GM19328 (cell line): Measurements from ENCODE around the gene FANCB.
A peak's percentile ranks its signal among the peaks of the same experiment; 100 is the strongest.

Experiments
- ATAC-seq: cut with Tn5 transposase; IDR thresholded peaks from one replicate; pipeline ENCODE4 v1.9.1; 2021; ENCODE audit warnings: mild to moderate bottlenecking, moderate library complexity; ENCODE audit not compliant: unreplicated experiment

The FANCB gene

DNA sequence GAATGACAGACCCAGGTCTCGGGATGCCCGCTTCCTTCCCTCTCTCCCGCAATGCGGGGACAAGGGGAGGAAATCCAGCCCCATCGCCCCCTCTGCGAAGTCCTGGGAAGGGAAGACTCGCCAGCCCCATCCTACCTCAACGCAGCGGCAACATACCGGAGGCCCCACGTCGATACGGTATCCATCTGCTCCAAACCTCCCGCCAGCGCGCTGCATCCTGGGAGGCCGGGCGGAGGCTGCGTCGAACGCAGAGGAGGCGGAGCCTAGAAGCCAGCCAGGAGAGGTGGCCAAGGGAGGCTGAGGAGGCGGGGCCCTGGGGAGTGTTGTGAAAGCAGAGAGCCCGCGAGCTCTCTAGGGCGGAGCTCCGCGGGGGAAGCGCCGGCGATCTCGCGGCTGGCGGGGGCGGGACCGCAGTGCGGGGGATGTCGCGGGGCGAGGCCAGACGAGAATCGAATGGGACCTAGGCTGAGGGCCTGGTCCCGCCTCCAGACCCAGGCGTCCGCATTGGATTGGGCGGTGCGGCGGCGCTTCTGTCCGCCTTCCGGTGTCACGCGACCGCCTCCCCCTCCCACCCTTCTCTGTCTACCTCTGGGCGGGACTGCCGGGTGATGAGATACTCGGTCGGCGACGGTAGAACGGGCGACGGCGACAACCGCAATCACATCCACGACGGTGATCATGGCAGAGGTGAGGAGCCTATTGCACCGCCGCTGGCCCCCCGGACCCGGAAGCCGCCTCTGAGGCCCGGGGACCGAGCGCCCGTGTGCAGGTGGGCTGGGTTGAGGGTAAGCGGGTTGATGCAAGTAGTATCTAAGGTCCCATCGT is at the start of gene FANCB, which contains the start of gene MOSPD2:
TSS of gene FANCB (minus strand) at position 219 of the 825 bp plus-strand sequence. CDS start 7,559 bp downstream, outside the sequence.
TSS of gene MOSPD2 (plus strand) at position 571 of the 825 bp plus-strand sequence. CDS start at position 679, 108 bp downstream.
- peak; percentile 96 for ATAC-seq

DNA sequence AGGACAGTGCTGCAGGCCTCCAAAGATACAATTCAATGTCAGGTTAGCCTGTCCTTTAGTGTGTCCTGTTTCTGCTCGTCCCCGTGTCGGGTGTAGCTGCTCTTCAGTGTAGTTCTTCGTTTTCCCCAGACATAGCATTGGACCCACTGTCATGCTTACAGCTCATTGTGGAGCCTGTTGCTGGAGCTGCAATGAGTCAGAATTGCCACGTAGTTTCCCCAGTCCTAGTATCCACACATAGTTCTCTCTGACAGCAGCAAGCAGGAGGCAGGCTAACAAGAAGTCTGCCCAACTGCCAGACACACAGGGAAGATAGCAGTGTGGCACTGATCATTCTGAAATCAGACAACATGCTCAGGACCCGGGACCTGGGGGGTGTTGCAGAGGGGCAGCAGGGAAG is 49.6 kb upstream of the FANCB start:
- no peak for ATAC-seq

DNA sequence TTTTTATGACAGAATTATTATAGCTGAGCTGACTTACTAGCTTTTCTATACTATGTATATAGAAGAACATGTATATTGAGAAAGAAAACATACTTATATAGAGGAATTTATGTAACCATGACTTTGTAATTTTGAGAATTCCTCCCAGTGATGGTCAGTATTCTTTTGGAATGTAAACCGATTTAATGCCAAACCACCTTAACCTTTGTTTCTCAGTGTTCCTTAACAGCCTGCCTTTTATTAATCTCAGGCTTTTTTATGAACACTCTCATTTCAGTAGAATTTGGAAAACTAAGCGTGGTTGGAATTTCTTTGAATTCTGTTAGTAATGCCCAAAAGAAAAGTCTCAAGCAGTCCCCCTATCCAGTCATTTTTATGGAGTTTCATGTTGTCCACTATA is 47.3 kb upstream of the FANCB start:
- ATAC-seq, result no peak

DNA sequence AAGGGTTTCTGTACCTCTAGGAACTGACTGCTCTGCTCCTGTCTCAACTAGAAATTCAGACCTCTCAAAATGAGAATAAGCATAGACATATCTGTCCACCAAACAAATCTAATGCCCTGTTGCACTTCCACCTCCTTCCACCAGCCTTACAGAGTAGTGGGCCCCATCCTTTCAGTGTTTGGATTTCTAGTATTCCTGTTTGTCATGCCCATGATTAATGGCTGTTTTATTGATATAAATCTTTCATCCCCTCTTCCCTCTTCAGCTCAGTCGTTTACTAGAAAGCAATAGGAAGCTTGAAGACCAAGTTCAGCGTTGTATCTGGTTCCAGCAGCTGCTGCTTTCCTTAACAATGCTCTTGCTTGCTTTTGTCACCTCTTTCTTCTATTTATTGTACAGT is 46.5 kb upstream of the FANCB start:
- no peak for ATAC-seq

DNA sequence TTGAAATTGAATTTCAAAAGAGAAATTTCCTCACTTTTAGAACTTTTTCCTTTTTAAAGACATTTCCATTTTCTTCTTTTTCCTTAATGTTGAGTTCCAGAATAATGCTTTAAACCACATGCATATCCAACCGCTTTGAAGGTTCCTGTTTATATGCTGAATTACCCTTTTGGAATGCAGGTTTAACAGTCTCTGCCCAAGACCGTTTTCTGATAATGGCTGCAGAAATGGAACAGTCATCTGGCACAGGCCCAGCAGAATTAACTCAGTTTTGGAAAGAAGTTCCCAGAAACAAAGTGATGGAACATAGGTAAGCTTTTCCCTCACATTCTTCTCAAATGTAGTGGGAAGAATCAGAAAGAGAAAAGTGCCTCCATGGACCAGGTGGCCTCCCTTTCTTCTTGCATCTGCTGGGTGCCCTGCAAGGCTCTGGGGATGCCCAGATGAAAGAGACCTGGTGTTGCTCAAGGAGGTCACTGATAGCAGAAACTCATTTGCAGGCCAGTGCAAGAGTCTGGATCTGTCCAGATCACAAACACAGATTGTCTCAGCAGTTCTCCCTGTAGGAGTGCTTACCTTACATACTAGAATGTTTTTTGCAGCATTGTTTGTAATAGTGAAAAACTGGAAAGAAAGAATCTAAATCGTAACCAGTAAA is 43.3 kb upstream of the FANCB start:
- no peak for ATAC-seq

DNA sequence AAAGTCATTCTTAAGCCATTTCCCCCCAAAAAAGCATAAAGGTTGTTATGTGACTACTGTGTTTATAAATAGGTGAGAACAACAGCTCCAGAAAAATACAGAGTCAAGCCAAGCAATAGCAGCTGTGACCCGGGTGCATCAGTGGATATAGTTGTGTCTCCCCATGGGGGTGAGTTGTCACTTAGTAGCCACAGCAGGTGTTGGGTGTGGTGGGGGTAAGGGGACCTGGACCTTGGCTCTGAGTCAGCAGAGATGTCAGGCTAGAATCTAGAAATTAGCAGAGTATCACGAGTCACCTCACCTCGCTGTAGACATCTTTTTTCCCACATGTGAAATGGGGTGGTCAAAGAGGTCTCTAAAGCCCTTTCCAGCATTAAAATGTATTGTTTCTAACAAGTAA is 42.7 kb upstream of the FANCB start:
- ATAC-seq, result no peak

DNA sequence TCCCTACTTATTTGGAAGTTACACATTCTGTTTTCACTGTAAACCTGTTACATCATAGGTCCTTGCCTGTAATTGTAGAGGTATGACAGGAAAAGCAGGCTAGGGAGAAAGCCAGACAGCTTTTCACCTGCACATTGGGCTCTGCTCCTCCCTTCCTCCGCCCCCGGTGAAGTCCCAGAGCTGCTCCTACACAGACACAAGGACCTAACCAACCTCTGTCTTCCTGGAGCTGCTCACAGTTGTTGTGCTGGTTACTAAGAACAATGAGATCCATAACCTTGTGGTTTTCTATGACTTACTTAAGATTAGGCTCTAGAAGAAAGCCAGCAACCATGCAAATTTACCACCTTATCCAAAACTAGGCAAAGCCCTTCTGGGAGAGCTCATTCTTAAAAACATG is 40.4 kb upstream of the FANCB start:
- no peak for ATAC-seq

DNA sequence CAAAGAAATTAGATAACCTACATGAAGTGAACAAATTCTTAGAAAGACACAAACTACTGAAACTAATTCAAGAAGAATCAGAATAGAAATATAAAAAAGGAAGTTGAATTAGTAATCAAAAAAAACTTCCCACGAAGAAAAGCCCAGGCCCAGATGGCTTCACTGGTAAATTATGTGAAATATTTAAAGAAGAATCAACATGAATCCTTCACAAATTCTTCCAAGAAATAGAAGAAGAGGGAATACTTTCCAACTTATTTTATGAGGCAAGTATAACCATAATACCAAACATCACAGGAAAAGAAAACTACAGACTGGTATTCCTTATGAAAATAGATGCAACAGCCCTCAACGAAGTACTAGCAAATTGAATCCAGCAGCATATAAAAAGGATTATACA is 31.0 kb upstream of the FANCB start:
- ATAC-seq, result no peak

DNA sequence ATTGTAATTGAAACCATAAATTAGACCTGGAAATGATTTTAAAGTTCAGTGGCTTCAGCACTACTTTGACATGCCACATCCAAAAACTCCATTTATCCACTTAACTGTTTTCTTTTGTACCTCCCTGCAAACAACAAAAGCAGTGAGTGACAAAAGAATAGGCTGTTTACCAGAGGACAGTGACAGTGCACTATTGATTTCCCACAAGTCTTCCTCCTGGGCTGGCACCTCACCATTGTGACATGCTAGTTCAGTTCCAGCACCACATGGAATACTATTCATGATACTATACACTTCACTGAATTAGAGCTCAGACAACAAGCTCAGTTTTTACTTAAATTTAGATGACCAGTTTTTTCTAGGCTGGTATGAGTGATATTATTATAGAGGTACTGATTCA is 29.7 kb upstream of the FANCB start:
- ATAC-seq, result no peak

DNA sequence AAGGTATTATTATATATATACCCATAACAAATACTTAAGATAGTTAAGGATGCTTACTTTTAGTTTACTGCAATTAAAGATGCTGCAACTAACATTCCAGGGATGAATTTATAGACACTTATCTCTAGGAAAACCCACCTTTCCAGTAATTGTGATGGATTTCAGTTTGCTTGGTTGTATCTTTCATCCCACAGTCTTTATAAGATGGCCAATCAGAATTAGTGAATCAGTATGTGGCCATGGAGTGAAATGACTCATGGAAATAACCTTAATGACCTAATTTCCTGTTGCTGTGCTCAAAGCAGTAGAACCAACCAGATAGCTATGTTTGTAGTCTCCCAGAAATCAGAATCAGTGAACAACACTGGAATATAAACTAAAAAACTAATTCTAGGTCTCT is 26.7 kb upstream of the FANCB start:
- no peak for ATAC-seq

DNA sequence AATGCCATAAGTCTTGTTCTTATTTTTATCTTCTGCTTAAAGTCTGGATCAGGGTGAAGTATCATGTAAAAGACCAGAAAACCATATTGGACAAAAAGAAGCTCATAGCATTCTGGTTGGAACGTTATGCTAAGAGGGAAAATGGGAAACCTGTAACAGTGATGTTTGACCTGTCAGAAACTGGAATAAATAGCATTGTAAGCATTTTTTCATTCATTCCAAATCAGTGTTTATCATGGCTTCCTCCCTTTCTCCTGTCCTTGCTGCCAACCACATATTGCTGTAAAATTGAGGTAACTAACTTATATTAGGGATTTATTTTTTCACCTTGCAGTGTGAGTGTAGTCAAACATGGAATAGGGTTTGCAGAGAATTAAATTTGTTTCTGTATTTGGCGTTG is 24.2 kb upstream of the FANCB start:
- no peak for ATAC-seq

DNA sequence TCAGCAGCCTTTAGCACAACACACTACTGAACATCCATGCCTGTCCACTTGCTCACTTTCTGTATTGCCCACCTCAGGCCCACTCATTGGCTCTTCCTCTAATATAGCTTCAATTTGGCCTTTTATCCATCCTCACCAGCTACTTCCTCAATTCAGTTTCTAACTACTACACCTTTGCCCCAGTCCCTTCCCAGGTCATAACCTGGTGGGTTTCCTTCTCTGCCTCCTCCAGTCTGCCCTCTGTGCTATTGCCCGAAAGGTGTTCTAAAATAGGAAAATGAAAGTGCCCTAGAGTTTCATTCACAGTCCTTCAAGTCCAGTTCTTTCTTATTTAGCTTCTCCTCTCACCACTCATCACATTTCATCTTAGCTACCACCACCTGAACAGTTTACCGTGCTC is 23.4 kb upstream of the FANCB start:
- no peak for ATAC-seq

DNA sequence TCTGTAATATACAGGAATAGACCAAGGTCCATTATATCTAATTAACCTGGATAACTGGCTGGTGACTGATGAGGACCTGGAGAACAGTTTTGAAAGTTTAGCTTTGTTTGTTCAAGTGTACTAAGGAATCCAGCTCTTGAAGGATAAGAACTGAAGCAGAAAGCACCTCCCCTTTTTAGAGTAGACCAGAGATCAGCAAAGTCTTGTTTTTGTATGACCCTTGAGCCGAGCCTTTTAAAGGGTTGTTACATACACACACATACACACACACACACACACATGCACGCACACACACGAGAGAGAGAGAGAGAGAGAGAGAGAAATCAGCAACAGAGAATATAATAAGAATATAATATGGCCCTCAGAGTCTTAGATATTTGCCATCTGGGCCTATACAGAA is 13.4 kb upstream of the FANCB start:
- no peak for ATAC-seq

DNA sequence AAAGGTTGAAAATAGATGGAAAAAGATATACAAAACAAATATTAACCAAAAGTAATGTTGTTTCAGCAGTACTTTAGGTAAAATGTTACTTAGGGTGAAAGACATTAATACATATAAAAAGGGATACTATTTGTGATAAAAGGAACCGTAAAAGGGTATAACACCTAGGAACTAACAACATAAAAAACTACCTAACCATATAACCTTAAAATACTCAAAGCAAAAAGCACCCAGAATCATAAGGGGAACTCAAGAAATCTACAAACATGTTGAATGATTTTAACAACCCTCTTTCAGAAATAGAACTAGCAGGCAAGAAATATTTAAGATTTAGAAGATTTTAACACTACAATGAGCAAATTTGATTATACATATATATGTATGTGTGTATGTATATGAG is 11.8 kb upstream of the FANCB start:
- no peak for ATAC-seq

DNA sequence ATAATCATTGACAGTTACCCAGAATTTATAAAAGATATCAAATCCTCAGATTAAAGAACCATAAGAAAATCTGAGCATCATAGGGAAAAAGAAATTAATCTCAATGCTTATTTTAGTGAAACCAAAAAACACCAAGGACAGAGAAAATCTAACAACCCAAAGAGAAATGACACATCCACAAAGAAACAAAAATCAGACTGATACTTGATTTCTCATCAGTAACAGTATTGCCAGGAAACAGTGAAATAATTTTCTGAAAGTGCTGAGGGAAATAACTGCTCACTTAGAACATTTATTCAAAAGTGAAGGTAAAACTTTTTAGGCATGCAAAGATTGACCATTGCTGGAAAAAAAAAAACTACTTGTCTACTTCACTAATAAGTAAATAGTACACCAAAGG is 11.0 kb upstream of the FANCB start:
- no peak for ATAC-seq

DNA sequence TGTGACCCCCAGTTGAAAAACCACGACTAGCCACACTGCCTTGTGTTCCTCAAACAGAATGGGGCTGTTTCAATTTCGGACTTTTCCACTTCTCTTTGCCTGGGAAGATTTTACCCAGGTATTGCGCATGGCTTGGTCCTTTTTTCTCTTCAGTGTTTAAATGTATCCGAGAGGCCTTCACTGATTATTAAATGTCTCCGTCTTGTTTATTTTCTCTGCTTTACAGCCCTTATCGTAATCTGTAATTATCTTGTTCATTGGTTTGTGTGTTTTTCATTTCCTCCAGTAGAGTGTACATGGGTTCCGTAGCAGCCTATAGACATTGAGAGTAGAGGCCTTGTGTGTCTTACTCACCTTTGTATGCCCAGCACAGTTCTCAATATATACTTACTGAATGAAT is 2.8 kb upstream of the FANCB start:
- no peak for ATAC-seq

DNA sequence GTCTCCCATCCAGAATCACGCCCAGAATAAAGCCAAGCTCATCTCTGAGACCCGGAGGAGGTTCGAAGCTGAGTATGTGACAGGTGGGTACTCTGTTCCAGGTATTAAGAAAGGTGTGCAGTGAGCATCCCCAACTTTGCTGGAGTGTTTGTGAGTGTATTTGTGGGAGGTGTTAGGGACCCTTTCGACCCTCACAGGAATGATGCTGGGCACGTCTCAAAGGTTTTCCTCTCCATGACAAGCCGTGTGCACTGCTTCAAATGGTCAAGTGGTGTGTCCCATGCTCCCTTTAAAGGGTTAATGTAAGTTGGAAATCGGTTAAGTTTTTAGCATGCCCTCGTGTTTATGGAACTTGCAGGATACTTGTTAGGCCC is 794 bp upstream of the FANCB start:
- no peak for ATAC-seq

DNA sequence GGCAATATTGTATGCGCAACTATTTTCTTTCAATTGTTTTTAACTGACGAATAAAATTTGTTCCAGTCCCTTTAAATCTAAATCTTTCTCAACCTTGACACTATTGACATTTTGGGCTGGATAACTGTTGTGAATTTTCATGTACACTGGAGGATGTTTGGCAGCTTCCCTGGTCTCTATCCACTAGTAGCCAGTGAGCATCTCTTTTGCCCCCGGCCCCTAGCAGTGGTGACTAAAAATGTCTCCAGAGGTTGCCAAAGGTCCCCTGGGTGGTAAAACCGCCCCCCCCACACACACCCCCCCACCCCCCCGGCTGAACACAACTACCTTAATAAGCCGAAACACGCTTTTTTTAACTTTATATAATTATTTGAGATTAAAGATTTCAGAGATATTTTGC is 514 bp downstream of the FANCB start:
- ATAC-seq, result no peak

DNA sequence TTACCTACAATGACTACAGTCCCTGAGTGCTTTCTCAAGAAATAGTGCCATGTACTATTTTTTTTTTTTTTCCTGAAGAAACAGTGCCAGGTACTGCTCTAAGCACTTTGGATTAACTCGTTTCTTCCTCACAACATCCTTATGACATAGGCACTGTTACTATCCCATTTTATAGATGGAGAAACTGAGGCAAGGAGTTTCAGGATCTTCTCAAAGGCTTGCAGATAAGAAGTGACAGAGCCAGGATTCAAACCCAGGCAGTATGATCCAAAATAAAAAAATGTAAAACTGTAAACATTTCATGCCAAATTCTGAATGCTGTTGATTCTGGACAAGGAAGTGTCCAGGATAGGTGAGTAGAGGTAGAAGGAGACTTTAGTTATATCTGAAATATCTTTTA is 1.1 kb downstream of the FANCB start:
- ATAC-seq, result no peak

DNA sequence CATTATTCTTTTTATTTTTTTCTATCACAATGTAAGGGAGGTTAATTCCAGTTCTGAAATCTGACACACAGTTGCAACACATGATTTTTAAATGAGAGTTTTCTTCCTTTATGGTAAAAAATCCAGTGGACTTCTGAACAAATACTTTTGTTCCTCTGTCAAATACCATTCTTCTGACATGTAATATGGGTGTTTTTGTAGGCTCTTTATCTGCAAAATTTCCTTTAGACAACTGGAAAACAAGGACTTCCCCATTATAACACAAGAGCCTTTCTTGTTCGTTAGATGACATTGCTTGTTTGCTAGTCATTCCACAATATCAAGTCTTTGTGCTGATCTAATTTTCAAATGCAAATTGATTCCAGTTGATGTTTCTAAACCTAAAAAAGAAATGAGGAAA is 7.7 kb downstream of the FANCB start:
- no peak for ATAC-seq

DNA sequence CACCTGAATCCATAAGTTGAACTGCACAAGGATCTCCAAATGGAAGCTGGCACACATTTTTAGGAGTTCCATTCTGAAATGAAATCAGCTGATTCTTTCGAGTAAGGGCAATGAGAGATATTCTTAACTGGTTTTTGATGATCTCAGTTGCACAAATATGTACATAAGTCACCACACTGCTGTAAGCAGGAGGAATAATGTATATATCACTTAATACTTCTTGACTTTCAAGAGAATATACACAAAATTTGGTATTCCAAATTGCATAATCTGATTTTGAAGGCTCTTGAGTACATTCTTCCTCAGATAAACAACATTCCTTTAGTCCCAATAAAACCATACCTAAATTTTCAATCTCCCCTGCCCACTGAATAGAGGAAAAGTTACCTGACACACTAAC is 8.2 kb downstream of the FANCB start:
- ATAC-seq, result no peak

DNA sequence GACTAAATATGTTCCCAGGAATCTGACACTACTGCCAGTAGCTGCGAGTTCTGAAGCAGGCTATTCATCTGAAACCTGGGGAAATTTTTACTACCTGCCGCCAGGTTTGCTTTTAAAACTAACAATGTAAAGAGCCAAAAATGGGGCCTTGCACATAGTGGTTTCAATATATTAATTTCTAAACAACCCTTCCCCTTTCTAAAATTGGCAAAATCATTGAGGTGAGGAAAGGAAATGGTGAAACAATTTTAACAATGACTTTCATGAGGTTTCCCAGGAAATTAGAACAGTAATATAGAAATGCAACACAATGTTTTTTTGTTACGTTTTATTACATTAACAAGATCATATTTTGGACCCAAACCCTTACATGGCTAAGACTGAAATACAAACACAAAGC is 21.3 kb downstream of the FANCB start:
- no peak for ATAC-seq

DNA sequence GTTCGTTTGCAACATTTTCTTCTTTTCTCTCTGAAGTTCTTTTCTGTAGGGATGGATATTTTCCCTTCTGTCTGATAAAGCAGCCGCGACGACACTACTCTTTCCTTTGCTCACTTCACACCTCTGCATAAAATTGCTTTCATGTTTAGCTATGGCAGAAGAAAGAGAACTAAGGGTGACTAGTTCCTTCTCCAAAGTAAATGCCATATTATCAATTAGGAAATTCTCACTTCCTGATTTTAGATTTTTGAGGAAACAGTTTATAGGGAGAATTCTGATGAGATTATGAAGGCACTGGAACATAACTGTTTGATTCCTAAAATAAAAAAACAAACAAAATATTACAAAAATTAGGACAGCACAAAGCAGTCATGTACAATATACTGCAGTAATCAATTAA is 29.2 kb downstream of the FANCB start:
- ATAC-seq, result no peak
